GM21360 (cell line): ENCODE measurements around the gene MMAB.
A peak's percentile ranks its signal among the peaks of the same experiment; 100 is the strongest.

ENCODE experiments used
- ATAC-seq: cut with Tn5 transposase; IDR thresholded peaks from one replicate; pipeline ENCODE4 v1.9.1; 2021; ENCODE audit warnings: mild to moderate bottlenecking, moderate library complexity; ENCODE audit not compliant: unreplicated experiment

Gene MMAB

GRCh38 chr12:109573029-109573913 lies at the start of gene MMAB, which contains the start of gene MVK:
TSS of gene MMAB (minus strand) at chr12:109573504. CDS start at chr12:109573480, 24 bp downstream.
TSS of gene MVK (plus strand) at chr12:109573794. CDS start at chr12:109574823, 1,029 bp downstream.
- peak; percentile 89 for ATAC-seq

- no peak for ATAC-seq
Measured at GRCh38 chr12:109621901-109622364, 48.6 kb upstream of the MMAB start.

- ATAC-seq: no peak
Measured at GRCh38 chr12:109621211-109621694, 47.9 kb upstream of the MMAB start.

- no peak for ATAC-seq
Measured at GRCh38 chr12:109619002-109619604, 45.8 kb upstream of the MMAB start.

- ATAC-seq: no peak
Measured at GRCh38 chr12:109618082-109618481, 44.8 kb upstream of the MMAB start.

- no peak for ATAC-seq
Measured at GRCh38 chr12:109617491-109617890, 44.2 kb upstream of the MMAB start.

- no peak for ATAC-seq
Measured at GRCh38 chr12:109615556-109616229, 42.4 kb upstream of the MMAB start.

- no peak for ATAC-seq
Measured at GRCh38 chr12:109613649-109614455, 40.5 kb upstream of the MMAB start.

- ATAC-seq: no peak
Measured at GRCh38 chr12:109612975-109613502, 39.7 kb upstream of the MMAB start.

GRCh38 chr12:109612003-109612402 lies 38.7 kb upstream of the MMAB start:
- no peak for ATAC-seq

GRCh38 chr12:109611223-109611622 lies 37.9 kb upstream of the MMAB start:
- ATAC-seq: no peak

- ATAC-seq: no peak
Measured at GRCh38 chr12:109610523-109610922, 37.2 kb upstream of the MMAB start.

- no peak for ATAC-seq
Measured at GRCh38 chr12:109609342-109609741, 36.0 kb upstream of the MMAB start.

GRCh38 chr12:109608793-109609192 lies 35.5 kb upstream of the MMAB start:
- no peak for ATAC-seq

GRCh38 chr12:109608270-109608669 lies 35.0 kb upstream of the MMAB start:
- no peak for ATAC-seq

GRCh38 chr12:109607618-109608017 lies 34.3 kb upstream of the MMAB start:
- no peak for ATAC-seq

- no peak for ATAC-seq
Measured at GRCh38 chr12:109606320-109607028, 33.2 kb upstream of the MMAB start.

- no peak for ATAC-seq
Measured at GRCh38 chr12:109605599-109606228, 32.4 kb upstream of the MMAB start.

- ATAC-seq: no peak
Measured at GRCh38 chr12:109605016-109605415, 31.7 kb upstream of the MMAB start.
